GM12865 (cell line): ENCODE data around the gene ATP6V1B1.
A peak's percentile ranks its signal among the peaks of the same experiment; 100 is the strongest.

Source experiments
- DNase-seq: peaks from one replicate; pipeline ENCODE4 v3.0.0; 2010; ENCODE audit warnings: low read depth
- H3K4me3 ChIP-seq: 2 replicates; pipeline ENCODE4 v1.5.1; 2011; ENCODE audit warnings: mild to moderate bottlenecking, low read depth, low read length, control low read depth
- TF ChIP-seq, protein P1 (sequence below): IDR thresholded peaks from 2 replicates; pipeline ENCODE4 v1.5.1; 2011; ENCODE audit warnings: low read length, control low read depth, low read depth, inconsistent platforms; ENCODE audit not compliant: insufficient read depth; ENCODE audit errors: missing control alignments

ATP6V1B1 gene

DNA sequence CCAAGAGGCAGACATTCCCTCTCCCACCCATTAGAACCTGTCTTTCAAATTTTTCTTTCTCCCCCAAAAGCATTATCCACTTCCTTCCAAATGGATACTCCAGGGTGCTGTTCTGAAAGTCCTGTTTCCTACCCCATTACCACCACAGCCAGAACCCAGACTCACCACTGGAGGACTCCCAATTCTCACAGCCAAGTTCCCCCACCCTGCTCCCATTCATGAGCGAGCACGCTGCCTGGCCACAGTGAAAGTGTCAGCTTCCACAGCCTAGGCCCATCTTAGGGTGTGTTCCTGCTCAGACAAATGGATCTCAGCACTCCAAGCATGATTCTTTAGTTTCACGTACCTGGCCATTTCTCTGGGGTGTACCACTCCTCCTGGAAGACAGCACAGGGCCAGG is 38.9 kb downstream of the ATP6V1B1 start:
- no peak overlapping the region for H3K4me3 ChIP-seq

DNA sequence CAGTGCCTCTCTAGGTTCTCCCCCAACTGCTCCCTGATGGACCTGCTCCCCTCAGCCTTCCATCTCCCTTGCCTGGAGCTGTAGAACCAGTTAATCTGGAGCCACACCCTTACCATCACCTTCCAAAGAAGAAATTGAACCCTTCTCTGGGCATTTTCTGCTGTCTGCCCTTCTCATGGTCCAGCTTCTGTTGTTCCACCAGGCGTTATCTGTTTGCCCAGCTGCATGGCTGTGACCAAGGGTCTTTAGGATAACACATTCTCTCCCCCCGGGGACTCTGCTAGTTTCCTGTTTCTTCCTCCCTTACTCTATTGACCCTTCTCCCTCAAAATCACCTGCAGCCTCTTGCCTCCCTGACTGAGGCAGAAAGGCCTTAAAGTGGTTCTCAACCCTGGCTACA is 39.5 kb downstream of the ATP6V1B1 start:
- TF ChIP-seq, protein P1, sequence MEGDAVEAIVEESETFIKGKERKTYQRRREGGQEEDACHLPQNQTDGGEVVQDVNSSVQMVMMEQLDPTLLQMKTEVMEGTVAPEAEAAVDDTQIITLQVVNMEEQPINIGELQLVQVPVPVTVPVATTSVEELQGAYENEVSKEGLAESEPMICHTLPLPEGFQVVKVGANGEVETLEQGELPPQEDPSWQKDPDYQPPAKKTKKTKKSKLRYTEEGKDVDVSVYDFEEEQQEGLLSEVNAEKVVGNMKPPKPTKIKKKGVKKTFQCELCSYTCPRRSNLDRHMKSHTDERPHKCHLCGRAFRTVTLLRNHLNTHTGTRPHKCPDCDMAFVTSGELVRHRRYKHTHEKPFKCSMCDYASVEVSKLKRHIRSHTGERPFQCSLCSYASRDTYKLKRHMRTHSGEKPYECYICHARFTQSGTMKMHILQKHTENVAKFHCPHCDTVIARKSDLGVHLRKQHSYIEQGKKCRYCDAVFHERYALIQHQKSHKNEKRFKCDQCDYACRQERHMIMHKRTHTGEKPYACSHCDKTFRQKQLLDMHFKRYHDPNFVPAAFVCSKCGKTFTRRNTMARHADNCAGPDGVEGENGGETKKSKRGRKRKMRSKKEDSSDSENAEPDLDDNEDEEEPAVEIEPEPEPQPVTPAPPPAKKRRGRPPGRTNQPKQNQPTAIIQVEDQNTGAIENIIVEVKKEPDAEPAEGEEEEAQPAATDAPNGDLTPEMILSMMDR: no peak
- no peak overlapping the region for H3K4me3 ChIP-seq
- no peak for DNase-seq

More for the DNA sequence above, 38.9 kb downstream of the ATP6V1B1 start:
- TF ChIP-seq, protein P1: no peak
- no peak for DNase-seq

DNA sequence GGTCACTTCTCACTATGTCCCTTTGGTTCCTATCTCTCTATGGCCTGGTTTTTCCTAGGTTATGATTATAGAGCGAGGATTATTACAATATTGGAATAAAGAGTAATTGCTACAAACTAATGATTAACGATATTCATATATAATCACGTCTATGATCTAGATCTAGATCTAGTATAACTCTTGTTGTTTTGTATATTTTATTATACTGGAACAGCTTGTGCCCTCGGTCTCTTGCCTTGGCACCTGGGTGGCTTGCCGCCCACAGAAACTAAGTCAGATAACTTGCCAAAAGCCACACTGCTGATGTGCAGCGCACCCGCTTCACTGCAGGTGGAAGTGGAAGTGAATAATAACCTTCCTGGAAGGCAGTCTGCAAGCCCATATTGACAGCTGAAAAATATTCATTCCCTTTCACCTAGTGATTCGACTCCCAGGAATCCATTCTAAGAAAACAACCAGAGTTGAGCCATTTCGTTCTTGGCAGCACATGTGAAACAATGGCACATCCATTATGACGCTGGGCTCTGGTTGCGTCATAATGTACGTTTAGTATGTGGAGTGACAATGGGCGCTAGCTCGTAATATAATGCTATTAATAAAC is 42.0 kb downstream of the ATP6V1B1 start:
- TF ChIP-seq, protein P1: no peak
- H3K4me3 ChIP-seq: peak overlapping the region; percentile 58
- DNase-seq: no peak

DNA sequence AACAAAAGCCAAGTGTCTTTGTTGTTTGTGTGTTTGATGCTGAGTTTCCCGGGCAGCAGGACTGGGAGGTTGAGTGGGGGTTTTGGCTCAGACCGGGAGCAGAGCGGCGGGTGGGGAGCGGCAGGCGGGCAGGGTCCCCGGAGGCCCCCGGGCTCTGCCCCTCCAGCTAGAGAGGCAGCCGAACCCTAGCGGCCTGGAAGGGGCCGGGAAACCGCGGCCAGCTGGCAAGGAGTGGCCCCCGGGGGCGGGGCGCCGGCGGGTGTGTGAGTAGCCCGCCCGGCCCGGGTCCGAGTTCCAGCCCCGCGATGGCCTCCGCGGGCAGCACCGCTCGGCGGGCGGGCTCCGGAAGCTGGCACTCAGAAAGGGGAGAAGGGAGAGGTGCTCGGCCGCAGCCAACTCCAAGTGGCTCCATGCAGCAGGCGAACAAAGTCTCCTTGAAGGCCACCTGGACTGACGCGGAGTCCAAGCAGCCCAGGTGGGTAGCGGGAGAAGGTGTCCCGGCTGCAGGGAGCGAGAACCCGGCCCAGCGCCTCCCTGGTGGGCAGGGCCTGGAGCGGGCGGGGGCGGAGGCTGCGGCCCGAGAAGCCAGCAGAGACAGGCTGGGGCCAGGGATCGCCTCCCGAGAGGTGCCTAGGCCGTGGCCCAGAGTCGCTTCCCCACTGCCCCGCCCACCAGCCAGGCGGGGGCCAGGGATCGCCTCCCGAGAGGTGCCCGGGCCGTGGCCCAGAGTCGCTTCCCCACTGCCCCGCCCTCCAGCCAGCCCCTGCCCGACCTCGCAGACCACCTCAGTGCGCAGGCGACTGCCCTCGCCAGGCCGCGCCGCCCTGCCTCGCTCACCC is 42.9 kb downstream of the ATP6V1B1 start, which contains the start of gene ANKRD53:
TSS of gene ANKRD53 (plus strand) at position 290 of the 839 bp plus-strand sequence. CDS start at position 306, 16 bp downstream.
- TF ChIP-seq, protein P1: no peak
- DNase-seq: no peak
- H3K4me3 ChIP-seq: peak within 1 kb of the TSS; percentile 58

DNA sequence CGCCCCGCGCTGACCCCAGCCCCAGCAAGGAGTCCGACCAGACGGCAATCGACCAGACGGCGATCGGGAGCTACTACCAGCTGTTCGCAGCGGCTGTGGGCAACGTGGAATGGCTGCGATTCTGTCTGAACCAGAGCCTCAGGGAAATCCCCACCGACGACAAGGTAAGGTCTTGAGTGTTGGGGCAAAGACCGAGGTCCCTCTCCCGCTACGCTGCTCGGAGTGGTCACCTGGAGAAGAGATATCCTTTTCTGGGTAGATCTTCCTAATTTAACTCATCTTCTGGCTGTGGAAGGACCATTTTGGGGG is 43.4 kb downstream of the ATP6V1B1 start:
- TF ChIP-seq, protein P1: no peak
- DNase-seq: no peak
- H3K4me3 ChIP-seq: no peak overlapping the region

DNA sequence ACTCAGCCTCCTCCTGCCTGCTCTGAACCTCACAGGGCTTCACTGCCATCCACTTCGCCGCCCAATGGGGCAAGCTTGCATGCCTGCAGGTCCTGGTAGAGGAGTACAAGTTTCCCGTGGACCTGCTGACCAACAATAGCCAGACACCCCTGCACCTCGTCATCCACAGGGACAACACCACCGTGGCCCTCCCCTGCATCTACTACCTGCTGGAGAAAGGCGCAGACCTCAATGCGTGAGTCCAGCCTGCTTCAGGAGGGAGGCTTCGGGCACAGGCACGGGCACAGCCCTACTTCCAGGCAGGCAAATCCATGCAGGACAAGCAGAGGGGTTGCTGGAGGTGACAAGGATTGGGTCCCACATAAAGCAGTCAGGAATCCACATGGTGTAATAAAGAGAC is 43.9 kb downstream of the ATP6V1B1 start:
- DNase-seq: no peak
- TF ChIP-seq, protein P1: no peak
- no peak overlapping the region for H3K4me3 ChIP-seq

DNA sequence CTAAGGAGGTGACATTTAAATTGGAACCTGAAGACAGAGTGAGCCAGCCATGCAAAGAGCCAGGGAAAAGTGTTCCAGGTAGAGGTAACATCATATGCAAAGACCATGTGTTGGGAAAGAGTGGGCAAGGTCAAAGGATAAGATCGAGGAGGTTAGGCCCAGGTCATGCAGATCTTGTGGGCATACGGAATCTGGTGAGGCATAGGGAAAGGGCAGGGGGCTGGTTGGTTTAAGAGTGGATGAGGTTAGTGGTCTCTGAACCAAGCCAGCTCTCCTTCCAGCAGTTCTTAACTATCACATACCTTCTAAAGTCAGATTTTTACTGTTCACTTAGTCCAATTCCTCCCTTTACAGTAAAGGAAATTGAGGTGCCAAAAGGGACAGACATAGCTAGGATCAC is 45.7 kb downstream of the ATP6V1B1 start:
- DNase-seq: no peak
- TF ChIP-seq, protein P1: no peak
- H3K4me3 ChIP-seq: no peak overlapping the region
